ENCODE results near the gene FGF3. TPM values are rescaled to one million over a fixed set of nuclear protein-coding genes. Genes with fewer than 3 reads are reported as not detected.

FGF3 gene
- total RNA-seq, 4 donors from 2014 or later = not detected

- DNase-seq = no peak
- Histone ChIP-seq H3K4me3 (no peak overlapping the region), H3K36me3 (no peaks in the 10 kb centered on the region), H3K4me1 (no peaks in the 10 kb centered on the region), H3K9me3 (no peaks in the 10 kb centered on the region), H3K27ac (no peak overlapping the region), H3K27me3 (no peaks in the 10 kb centered on the region)
- no peak for TF ChIP-seq POLR2A (IDR thresholded peaks at IDR 0.05)
- TF ChIP-seq CTCF (IDR thresholded peaks at IDR 0.05) = no peak
These were observed 16.2 kb downstream of the FGF3 start for GRCh38 chr11:69803022-69803421.

- DNase-seq = no peak
- no peak overlapping the region for H3K4me3 ChIP-seq
- H3K27me3 ChIP-seq = no peaks in the 10 kb centered on the region
These were observed 16.6 kb downstream of the FGF3 start for GRCh38 chr11:69802590-69802989.

GRCh38 chr11:69801513-69802335 is 17.5 kb downstream of the FGF3 start:
- Histone ChIP-seq H3K4me1 (no peaks in the 10 kb centered on the region), H3K27me3 (no peaks in the 10 kb centered on the region), H3K9me3 (no peaks in the 10 kb centered on the region), H3K27ac (no peak overlapping the region), H3K4me3 (no peak overlapping the region), H3K36me3 (no peaks in the 10 kb centered on the region)
- TF ChIP-seq POLR2A (IDR thresholded peaks at IDR 0.05) (no peak), CTCF (IDR thresholded peaks at IDR 0.05) (peak in 5 of 6 experiments; percentile 9 to 68 (median 58))
- DNase-seq = peak in 1 of 3 donors; percentile 55

More at GRCh38 chr11:69802590-69802989, 16.6 kb downstream of the FGF3 start:
- H3K27ac ChIP-seq = no peak overlapping the region
- TF ChIP-seq CTCF (IDR thresholded peaks at IDR 0.05) (no peak), POLR2A (IDR thresholded peaks at IDR 0.05) (no peak)
- no peaks in the 10 kb centered on the region for H3K36me3 ChIP-seq
- H3K4me1 ChIP-seq = no peaks in the 10 kb centered on the region
- no peaks in the 10 kb centered on the region for H3K9me3 ChIP-seq

GRCh38 chr11:69800278-69800677 is 18.9 kb downstream of the FGF3 start:
- Histone ChIP-seq H3K27me3 (no peaks in the 10 kb centered on the region), H3K27ac (no peak overlapping the region), H3K4me3 (no peak overlapping the region), H3K36me3 (no peaks in the 10 kb centered on the region), H3K4me1 (no peaks in the 10 kb centered on the region), H3K9me3 (no peaks in the 10 kb centered on the region)
- TF ChIP-seq POLR2A (IDR thresholded peaks at IDR 0.05) (no peak), CTCF (IDR thresholded peaks at IDR 0.05) (no peak)
- no peak for DNase-seq

- no peaks in the 10 kb centered on the region for H3K4me1 ChIP-seq
- no peak for DNase-seq
- no peaks in the 10 kb centered on the region for H3K27me3 ChIP-seq
- H3K27ac ChIP-seq = no peak overlapping the region
- TF ChIP-seq POLR2A (IDR thresholded peaks at IDR 0.05) (no peak), CTCF (IDR thresholded peaks at IDR 0.05) (no peak)
- H3K4me3 ChIP-seq = no peak overlapping the region
- H3K36me3 ChIP-seq = no peaks in the 10 kb centered on the region
- no peaks in the 10 kb centered on the region for H3K9me3 ChIP-seq
These were observed 19.6 kb downstream of the FGF3 start for GRCh38 chr11:69799582-69799981.

All from Peyer's patch (tissue), 4 donors.